KMS-11 (cell line): Measurements from ENCODE around the gene COL1A1.

Experiments
- H2AFZ ChIP-seq: fragments of 200-600 bp; sonication (generic); 2 replicates; pipeline ENCODE4 v1.6.1; 2016; ENCODE audit warnings: antibody characterized with exemption, mixed run types, low read depth
- H3K27ac ChIP-seq: fragments of 200-600 bp; sonication (generic); 2 replicates; pipeline ENCODE4 v1.6.1; 2016; ENCODE audit warnings: mild to moderate bottlenecking, mixed run types
- H3K27me3 ChIP-seq: fragments of 200-600 bp; sonication (generic); 2 replicates; pipeline ENCODE4 v1.6.1; 2017; ENCODE audit warnings: mild to moderate bottlenecking, low read depth, mixed run types, moderate library complexity; ENCODE audit not compliant: insufficient read depth
- H3K36me3 ChIP-seq: fragments of 200-600 bp; sonication (generic); 2 replicates; pipeline ENCODE4 v1.6.1; 2017; ENCODE audit warnings: mild to moderate bottlenecking, mixed run types; ENCODE audit not compliant: insufficient read depth
- H3K4me1 ChIP-seq: fragments of 200-600 bp; sonication (generic); 2 replicates; pipeline ENCODE4 v1.6.1; 2016; ENCODE audit warnings: mild to moderate bottlenecking, low read depth, mixed run types; ENCODE audit not compliant: poor library complexity, severe bottlenecking
- H3K4me2 ChIP-seq: fragments of 200-600 bp; sonication (generic); 2 replicates; pipeline ENCODE4 v1.7.0; 2016; ENCODE audit warnings: mild to moderate bottlenecking, mixed run types
- H3K4me3 ChIP-seq: fragments of 200-600 bp; sonication (generic); IDR thresholded peaks from 2 replicates; pipeline ENCODE4 v1.6.1; 2017; ENCODE audit warnings: low read depth, low read length, mixed read lengths; ENCODE audit not compliant: insufficient read depth
- H3K79me2 ChIP-seq: fragments of 200-600 bp; sonication (generic); 2 replicates; pipeline ENCODE4 v1.6.1; 2016; ENCODE audit warnings: low read depth, mixed run types; ENCODE audit not compliant: insufficient read depth
- H3K9ac ChIP-seq: fragments of 200-600 bp; sonication (generic); 2 replicates; pipeline ENCODE4 v1.6.1; 2016; ENCODE audit warnings: mild to moderate bottlenecking, mixed run types
- H4K20me1 ChIP-seq: fragments of 200-600 bp; sonication (generic); 2 replicates; pipeline ENCODE4 v1.6.1; 2016; ENCODE audit warnings: mild to moderate bottlenecking, mixed run types; ENCODE audit not compliant: insufficient read depth
- TF ChIP-seq, protein P1 (sequence below): fragments of 200-600 bp; sonication (generic); conservative IDR thresholded peaks from 2 replicates; pipeline ENCODE4 v1.6.1; 2017; ENCODE audit warnings: low read depth, mild to moderate bottlenecking, antibody characterized with exemption, low read length, moderate library complexity, mixed read lengths

The COL1A1 gene

DNA sequence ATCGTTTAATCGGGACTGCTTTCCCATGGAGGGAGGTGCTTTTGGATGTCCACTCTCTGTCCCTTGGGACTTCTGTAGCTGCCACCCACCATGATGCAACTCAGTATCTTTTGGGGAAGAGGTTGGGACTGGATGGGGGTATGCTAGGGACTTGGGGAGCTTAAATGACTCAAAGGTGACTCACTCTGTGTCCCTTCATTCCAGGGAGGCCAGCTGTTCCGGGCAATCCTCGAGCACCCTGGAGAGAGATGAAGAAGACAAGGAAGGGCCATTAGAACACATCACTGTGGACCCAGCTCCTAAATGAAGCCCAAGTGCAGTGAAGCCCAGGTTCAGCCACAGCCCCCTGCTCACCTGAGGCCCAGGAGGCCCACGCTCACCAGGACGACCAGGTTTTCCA is 4.6 kb downstream of the COL1A1 start:
- H3K79me2 ChIP-seq, result no peaks in the 10 kb centered on the region
- no peaks in the 10 kb centered on the region for H4K20me1 ChIP-seq
- no peak overlapping the region for H2AFZ ChIP-seq
- TF ChIP-seq, protein P1, sequence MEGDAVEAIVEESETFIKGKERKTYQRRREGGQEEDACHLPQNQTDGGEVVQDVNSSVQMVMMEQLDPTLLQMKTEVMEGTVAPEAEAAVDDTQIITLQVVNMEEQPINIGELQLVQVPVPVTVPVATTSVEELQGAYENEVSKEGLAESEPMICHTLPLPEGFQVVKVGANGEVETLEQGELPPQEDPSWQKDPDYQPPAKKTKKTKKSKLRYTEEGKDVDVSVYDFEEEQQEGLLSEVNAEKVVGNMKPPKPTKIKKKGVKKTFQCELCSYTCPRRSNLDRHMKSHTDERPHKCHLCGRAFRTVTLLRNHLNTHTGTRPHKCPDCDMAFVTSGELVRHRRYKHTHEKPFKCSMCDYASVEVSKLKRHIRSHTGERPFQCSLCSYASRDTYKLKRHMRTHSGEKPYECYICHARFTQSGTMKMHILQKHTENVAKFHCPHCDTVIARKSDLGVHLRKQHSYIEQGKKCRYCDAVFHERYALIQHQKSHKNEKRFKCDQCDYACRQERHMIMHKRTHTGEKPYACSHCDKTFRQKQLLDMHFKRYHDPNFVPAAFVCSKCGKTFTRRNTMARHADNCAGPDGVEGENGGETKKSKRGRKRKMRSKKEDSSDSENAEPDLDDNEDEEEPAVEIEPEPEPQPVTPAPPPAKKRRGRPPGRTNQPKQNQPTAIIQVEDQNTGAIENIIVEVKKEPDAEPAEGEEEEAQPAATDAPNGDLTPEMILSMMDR, result no peak
- H3K4me2 ChIP-seq, result no peak overlapping the region
- H3K27me3 ChIP-seq, result peaks cover 70% of the 10 kb centered on the region
- no peak overlapping the region for H3K27ac ChIP-seq
- H3K36me3 ChIP-seq, result no peaks in the 10 kb centered on the region
- H3K4me1 ChIP-seq, result peaks cover 16% of the 10 kb centered on the region
- no peak overlapping the region for H3K9ac ChIP-seq
- H3K4me3 ChIP-seq, result no peak overlapping the region

DNA sequence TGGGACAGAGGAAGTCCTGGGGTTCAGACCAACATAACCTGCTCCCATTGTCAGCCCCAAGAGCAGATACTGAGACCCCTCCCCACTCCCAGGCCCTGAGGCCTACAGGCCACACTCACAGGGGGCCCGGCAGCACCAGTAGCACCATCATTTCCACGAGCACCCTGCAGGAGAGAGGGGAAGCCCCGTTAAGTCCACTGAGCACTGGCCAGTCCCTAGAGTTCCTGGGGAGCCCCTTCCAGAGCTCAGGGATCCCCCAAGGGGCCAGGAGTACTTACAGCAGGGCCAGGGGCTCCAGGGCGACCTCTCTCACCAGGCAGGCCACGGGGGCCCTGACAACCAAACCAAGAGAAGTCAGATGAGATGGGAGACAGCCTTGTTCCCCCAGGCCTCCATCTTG is 5.4 kb downstream of the COL1A1 start:
- Histone ChIP-seq H3K79me2 (no peaks in the 10 kb centered on the region), H4K20me1 (no peaks in the 10 kb centered on the region), H2AFZ (no peak overlapping the region), H3K27ac (no peak overlapping the region), H3K4me2 (no peak overlapping the region), H3K9ac (no peak overlapping the region), H3K27me3 (peaks cover 70% of the 10 kb centered on the region), H3K4me1 (peaks cover 13% of the 10 kb centered on the region), H3K36me3 (no peaks in the 10 kb centered on the region), H3K4me3 (no peak overlapping the region)
- TF ChIP-seq, protein P1, result no peak

DNA sequence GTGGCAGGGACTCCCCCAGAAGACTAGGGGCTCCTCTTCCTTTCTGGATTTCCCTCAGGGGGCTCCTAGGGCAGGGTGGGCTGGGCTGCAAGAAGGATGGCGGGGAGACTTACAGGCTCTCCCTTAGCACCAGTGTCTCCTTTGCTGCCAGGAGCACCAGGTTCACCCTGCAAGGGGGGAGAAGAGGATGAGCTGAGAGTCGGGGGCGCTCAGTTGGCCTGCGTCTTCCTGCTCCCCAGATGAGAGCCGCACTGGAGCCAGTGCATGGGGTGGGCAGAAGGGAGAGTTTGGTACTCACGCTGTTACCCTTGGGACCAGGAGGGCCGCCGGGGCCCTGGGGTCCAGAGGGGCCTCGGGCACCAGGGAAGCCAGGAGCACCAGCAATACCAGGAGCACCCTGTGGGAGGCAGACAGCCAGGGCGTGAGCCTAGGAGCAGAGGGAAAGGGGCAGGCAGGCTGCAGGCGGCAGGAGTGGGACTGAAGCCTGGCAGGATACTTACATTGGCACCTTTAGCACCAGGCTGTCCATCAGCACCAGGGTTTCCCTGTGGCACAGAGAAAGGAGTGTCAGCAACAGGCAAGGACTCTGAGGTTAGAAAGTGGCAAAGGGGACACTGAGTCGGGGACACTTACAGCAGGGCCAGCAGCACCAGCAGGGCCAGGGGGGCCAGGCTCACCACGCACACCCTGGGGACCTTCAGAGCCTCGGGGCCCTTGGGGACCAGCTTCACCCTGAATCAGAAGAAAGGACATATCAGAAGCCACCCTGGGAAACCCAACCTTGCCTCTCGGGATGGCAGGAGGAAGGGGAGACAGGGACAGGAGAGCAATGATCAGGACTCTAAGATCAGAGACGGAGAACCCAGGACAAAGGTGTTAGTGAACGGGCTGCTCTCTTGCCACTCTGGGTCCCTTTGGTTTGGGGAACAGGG is 6.2 kb downstream of the COL1A1 start:
- H3K27ac ChIP-seq, result no peak overlapping the region
- peaks cover 76% of the 10 kb centered on the region for H3K27me3 ChIP-seq
- no peaks in the 10 kb centered on the region for H3K79me2 ChIP-seq
- no peaks in the 10 kb centered on the region for H4K20me1 ChIP-seq
- peaks cover 10% of the 10 kb centered on the region for H3K4me1 ChIP-seq
- H2AFZ ChIP-seq, result no peak overlapping the region
- TF ChIP-seq, protein P1, result 0 out of 2 replicates have a peak, but pooled peaks have one; percentile 15
- no peak overlapping the region for H3K9ac ChIP-seq
- no peak overlapping the region for H3K4me2 ChIP-seq
- no peaks in the 10 kb centered on the region for H3K36me3 ChIP-seq
- no peak overlapping the region for H3K4me3 ChIP-seq

DNA sequence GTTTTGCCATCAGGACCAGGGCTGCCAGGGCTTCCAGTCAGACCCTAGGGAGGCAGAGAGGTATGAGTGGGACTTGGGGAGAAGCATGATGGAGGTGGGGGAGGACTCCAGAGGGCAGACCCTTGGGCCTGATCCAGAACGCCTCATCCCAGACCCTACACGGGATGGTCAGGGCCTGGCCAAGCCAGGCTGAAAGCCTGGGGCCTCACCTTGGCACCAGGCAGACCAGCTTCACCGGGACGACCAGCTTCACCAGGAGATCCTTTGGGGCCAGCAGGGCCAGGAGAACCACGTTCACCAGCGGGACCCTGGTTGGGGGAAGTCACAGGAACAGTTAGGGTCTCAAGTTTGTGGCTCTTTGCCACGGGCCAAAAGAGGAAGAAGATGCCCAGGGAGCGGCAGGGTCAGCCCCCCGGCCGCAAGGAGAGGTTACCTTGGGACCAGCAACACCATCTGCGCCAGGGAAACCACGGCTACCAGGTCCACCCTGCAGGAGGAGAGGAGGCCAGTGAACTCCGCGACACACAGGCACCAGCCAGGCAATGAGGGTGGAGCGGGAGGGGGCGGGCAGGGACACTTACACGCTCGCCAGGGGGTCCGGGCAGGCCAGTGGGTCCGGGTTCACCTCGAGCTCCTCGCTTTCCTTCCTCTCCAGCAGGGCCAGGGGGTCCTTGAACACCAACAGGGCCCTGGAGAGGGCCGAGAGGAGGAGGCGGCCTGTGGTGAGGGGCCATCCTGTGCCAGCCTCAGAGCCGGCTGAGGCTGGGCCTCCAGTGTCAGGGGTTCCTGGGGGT is 7.1 kb downstream of the COL1A1 start:
- TF ChIP-seq, protein P1, result no peak
- Histone ChIP-seq H3K4me1 (peaks cover 5% of the 10 kb centered on the region), H3K36me3 (no peaks in the 10 kb centered on the region), H2AFZ (no peak overlapping the region), H3K27me3 (peaks cover 84% of the 10 kb centered on the region), H3K79me2 (no peaks in the 10 kb centered on the region), H3K4me3 (no peak overlapping the region), H3K4me2 (no peak overlapping the region), H3K27ac (no peak overlapping the region), H3K9ac (no peak overlapping the region), H4K20me1 (no peaks in the 10 kb centered on the region)
